SK-N-SH treated with all-trans-retinoic acid at 6 μM for 48 hours (cell line): Measurements from ENCODE around the gene IQSEC2.

ENCODE experiments used
- BACH2 ChIP-seq: fragments of 250-450 bp; sonication (Bioruptor Pico); IDR thresholded peaks from 2 replicates; pipeline ENCODE4 v1.9.0; 2021; ENCODE audit warnings: mild to moderate bottlenecking, borderline replicate concordance
- CSDC2 ChIP-seq: fragments of 250-450 bp; sonication (Bioruptor Pico); IDR thresholded peaks from 2 replicates; pipeline ENCODE4 v1.5.0; 2020; ENCODE audit warnings: mild to moderate bottlenecking, moderate library complexity
- GLIS3 ChIP-seq: fragments of 250-450 bp; sonication (Bioruptor Pico); IDR thresholded peaks from 2 replicates; pipeline ENCODE4 v1.5.0; 2020; ENCODE audit warnings: mild to moderate bottlenecking, moderate library complexity
- ISL1 ChIP-seq: fragments of 250-450 bp; sonication (Bioruptor Pico); IDR thresholded peaks from 2 replicates; pipeline ENCODE4 v2.1.2; 2022; ENCODE audit warnings: mild to moderate bottlenecking, moderate library complexity
- SNAI2 ChIP-seq: fragments of 250-450 bp; sonication (Bioruptor Pico); IDR thresholded peaks from 2 replicates; pipeline ENCODE4 v1.5.0; 2020; ENCODE audit warnings: mild to moderate bottlenecking, moderate library complexity
- TCF4 ChIP-seq: fragments of 250-450 bp; sonication (Bioruptor Pico); IDR thresholded peaks from 2 replicates; pipeline ENCODE4 v1.8.0; 2021; ENCODE audit warnings: mild to moderate bottlenecking, moderate library complexity, borderline replicate concordance
- TOX ChIP-seq: fragments of 250-450 bp; sonication (Bioruptor Pico); IDR thresholded peaks from 2 replicates; pipeline ENCODE4 v1.8.0; 2021; ENCODE audit warnings: mild to moderate bottlenecking, moderate library complexity, borderline replicate concordance
- ZFP30 ChIP-seq: fragments of 450-650 bp; formaldehyde crosslinking; IDR thresholded peaks from 2 replicates; pipeline ENCODE4 v1.5.0; 2022; ENCODE audit warnings: mild to moderate bottlenecking, moderate library complexity
- ZNF565 ChIP-seq: fragments of 450-650 bp; formaldehyde crosslinking; conservative IDR thresholded peaks from 2 replicates; pipeline ENCODE4 v1.5.0; 2020; ENCODE audit warnings: low read depth, mild to moderate bottlenecking, moderate library complexity
- ZNF70 ChIP-seq: fragments of 450-650 bp; formaldehyde crosslinking; IDR thresholded peaks from 2 replicates; pipeline ENCODE4 v1.5.0; 2020; ENCODE audit warnings: mild to moderate bottlenecking, moderate library complexity
- ZNF8 ChIP-seq: fragments of 450-650 bp; formaldehyde crosslinking; IDR thresholded peaks from 2 replicates; pipeline ENCODE4 v1.5.0; 2020; ENCODE audit warnings: mild to moderate bottlenecking, moderate library complexity
- TF ChIP-seq, protein P1 (sequence below): fragments of 250-450 bp; sonication (Bioruptor Pico); IDR thresholded peaks from 2 replicates; pipeline ENCODE4 v1.8.0; 2020; ENCODE audit warnings: mild to moderate bottlenecking, moderate library complexity, borderline replicate concordance
- TF ChIP-seq, protein P2 (sequence below): fragments of 250-450 bp; sonication (Bioruptor Pico); IDR thresholded peaks from 2 replicates; pipeline ENCODE4 v1.5.1; 2021; ENCODE audit warnings: mild to moderate bottlenecking, moderate library complexity
- TF ChIP-seq, protein P3 (sequence below): fragments of 250-450 bp; sonication (Bioruptor Pico); IDR thresholded peaks from 2 replicates; pipeline ENCODE4 v1.5.1; 2020; ENCODE audit warnings: low read depth, mild to moderate bottlenecking, moderate library complexity

- TF ChIP-seq ISL1 (CRISPR knock-in tag) (no peak), ZFP30 (CRISPR knock-in tag) (no peak), ZNF8 (CRISPR knock-in tag) (no peak), TOX (CRISPR knock-in tag) (no peak), ZNF565 (CRISPR knock-in tag) (no peak), CSDC2 (CRISPR knock-in tag) (no peak), GLIS3 (CRISPR knock-in tag) (no peak), ZNF70 (CRISPR knock-in tag) (no peak), TCF4 (CRISPR knock-in tag) (no peak), SNAI2 (CRISPR knock-in tag) (no peak), BACH2 (no peak)
- TF ChIP-seq, protein P1, sequence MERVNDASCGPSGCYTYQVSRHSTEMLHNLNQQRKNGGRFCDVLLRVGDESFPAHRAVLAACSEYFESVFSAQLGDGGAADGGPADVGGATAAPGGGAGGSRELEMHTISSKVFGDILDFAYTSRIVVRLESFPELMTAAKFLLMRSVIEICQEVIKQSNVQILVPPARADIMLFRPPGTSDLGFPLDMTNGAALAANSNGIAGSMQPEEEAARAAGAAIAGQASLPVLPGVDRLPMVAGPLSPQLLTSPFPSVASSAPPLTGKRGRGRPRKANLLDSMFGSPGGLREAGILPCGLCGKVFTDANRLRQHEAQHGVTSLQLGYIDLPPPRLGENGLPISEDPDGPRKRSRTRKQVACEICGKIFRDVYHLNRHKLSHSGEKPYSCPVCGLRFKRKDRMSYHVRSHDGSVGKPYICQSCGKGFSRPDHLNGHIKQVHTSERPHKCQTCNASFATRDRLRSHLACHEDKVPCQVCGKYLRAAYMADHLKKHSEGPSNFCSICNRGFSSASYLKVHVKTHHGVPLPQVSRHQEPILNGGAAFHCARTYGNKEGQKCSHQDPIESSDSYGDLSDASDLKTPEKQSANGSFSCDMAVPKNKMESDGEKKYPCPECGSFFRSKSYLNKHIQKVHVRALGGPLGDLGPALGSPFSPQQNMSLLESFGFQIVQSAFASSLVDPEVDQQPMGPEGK, result no peak
- TF ChIP-seq, protein P2, sequence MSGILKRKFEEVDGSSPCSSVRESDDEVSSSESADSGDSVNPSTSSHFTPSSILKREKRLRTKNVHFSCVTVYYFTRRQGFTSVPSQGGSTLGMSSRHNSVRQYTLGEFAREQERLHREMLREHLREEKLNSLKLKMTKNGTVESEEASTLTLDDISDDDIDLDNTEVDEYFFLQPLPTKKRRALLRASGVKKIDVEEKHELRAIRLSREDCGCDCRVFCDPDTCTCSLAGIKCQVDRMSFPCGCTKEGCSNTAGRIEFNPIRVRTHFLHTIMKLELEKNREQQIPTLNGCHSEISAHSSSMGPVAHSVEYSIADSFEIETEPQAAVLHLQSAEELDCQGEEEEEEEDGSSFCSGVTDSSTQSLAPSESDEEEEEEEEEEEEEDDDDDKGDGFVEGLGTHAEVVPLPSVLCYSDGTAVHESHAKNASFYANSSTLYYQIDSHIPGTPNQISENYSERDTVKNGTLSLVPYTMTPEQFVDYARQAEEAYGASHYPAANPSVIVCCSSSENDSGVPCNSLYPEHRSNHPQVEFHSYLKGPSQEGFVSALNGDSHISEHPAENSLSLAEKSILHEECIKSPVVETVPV (CRISPR knock-in tag), result no peak
- TF ChIP-seq, protein P3, sequence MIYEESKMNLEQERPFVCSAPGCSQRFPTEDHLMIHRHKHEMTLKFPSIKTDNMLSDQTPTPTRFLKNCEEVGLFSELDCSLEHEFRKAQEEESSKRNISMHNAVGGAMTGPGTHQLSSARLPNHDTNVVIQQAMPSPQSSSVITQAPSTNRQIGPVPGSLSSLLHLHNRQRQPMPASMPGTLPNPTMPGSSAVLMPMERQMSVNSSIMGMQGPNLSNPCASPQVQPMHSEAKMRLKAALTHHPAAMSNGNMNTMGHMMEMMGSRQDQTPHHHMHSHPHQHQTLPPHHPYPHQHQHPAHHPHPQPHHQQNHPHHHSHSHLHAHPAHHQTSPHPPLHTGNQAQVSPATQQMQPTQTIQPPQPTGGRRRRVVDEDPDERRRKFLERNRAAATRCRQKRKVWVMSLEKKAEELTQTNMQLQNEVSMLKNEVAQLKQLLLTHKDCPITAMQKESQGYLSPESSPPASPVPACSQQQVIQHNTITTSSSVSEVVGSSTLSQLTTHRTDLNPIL (CRISPR knock-in tag), result no peak
These were observed 3.5 kb upstream of the IQSEC2 start for GRCh38 chrX:53284684-53285447.
